CD4-positive, alpha-beta T cell treated with Interferon gamma for 1 hour (primary cell): ENCODE data around the gene DCAKD.

ENCODE experiments used
- DNase-seq: peaks from one replicate; pipeline ENCODE4 v3.0.0-alpha.2; 2020

DCAKD gene

DNA sequence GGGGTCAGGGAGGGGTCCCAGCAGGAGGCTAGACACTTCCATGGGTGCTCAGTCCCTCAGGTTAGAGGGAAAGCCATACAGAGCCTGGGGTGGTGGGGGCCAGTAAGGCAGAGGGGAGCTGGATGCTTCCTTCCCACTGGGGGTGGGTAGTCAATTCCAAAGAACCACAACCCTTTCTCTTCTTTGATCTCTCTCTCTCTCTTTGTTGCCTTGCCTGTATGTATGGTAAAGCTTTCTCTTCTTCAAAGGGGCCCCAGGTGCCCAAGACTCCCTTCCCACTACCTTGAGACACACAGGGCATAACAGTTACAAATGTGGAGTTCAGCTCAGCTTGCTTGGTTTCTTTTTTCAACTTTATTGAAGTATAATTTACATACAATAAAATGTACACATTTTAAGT, 52.8 kb downstream of the DCAKD start:
- DNase-seq = no peak

DNA sequence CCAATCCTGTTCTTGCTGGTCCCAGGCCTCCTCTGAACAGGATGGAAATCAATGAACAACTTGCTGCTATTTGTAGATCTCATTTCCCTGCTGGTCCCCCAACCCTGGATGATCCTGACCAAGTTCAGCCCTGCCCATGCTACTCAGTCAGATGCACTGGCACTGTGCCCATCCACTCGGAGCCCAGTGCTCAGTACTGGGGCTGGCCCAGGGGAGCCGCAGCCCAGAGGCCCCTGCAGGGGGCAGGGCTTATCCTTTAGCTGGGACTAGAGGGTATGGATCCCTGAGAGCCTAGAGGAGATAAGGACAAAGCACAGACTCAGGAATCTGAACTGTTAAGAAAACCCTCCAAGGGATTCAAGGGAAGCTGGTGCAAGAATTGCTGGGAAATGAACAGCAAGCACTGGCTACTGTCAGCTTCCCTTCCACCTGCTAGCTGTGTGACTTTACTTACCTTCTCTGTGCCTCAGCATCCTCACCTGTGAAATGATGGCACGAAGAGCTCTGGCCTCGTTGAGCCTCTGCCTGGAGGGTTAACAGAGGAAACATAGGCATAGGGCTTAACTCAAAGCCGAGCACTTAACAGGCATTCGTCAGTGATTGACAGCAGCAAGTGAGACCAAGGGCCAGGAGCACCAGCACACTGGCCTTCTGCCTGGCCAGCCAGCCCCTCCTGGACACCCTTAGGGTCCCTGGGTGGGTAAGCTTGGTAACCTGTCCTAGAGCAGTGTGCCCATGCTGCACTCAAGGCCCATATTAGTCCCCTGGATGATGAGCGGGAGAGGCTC, 53.5 kb downstream of the DCAKD start:
- no peak for DNase-seq

DNA sequence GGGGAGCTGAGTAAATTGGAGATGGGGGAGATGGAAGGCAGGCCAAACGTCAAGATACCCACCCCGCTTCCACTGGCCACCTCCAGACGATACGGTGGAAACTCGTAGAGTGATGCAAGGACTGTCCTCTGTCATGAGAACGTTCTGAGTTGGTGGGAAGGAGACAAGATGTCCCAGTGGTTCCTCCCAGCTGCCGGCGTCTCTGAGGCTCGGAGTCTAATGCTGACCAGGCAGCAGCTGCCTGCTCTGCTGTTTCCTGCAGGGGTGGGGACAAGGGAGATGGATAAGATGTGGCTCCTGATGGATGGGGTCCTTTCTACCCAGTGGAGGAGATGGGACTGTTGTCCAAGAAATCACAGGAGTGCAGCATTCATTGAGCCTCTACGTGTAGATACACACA, 55.1 kb downstream of the DCAKD start:
- DNase-seq = no peak

DNA sequence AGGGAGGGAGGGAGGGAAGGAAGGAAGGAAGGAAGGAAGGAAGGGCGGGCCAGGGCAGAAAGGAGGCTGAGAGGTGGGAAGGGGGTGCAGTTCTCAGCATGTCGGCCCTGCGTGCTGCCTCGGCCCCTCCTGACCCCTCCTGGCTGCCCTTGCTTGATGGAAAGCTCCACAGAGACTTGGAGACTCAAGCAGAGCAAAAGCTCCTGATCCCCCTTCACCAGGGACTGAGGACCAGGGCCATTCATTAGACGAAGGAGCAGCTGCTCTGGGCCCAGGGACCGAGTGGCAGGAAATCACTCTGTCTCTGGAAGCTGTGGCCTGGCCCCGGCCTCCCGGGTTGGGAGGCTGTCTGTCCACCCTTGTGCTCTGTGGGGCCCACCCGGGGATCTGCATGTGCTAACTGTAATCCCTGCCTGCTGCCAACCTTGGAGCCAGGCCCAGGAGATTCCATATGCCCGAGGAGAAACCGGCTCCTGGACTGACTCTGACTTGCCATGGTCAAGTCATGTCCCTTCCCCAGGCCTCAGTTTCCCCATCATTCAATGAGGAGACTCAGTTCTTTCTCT, 55.9 kb downstream of the DCAKD start:
- no peak for DNase-seq

DNA sequence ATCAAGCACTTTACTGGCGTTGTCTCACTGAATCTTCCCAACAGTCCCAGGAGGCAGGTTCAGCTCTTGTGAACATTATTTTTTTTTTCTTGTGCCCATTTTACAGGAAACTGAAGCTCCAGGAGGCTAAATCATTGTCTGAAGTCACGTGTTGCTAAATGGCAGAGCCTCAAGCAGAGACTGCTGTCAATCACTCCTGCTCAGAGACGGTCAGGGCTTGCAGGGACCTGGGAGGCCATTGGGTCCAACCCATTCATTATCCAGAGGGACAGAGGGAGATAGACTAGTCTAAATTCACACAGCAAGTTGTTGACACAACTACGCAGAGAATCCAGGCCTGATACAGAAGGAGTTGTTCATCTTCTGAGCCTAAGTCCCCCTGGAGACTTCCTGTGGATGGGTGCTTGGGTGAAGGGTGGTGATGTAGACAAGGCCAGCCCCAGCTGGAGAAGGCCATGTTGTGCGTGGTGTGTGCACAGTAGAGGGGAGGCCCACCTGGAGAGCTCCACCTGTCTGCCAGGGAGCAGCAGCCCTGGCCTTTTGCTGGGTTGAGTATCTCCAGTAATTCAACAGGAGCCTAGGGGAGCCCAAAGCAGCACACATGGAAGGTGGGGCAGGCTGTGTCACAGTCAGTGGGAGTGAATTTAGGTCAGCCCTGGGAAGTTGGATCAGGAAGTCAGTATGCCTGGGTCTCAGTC, 59.0 kb downstream of the DCAKD start:
- DNase-seq = no peak

DNA sequence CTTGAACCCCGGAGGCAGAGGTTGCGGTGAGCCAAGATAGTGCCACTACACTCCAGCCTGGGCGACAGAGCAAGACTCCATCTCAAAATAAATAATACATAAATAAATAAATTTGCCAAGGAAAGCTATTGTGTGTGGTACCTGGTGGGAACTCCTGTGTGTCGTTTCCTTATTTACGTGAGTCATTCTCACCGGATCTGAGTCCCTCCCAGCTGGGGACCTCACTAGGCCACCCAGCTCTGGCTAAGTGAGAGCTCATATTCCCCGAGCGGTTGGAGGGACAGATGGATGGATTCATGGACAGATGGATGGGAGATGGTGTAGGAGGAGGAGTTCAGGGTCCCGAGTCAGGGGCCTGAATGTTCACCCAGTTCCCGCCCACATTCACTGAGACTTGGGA, 60.4 kb downstream of the DCAKD start:
- no peak for DNase-seq

DNA sequence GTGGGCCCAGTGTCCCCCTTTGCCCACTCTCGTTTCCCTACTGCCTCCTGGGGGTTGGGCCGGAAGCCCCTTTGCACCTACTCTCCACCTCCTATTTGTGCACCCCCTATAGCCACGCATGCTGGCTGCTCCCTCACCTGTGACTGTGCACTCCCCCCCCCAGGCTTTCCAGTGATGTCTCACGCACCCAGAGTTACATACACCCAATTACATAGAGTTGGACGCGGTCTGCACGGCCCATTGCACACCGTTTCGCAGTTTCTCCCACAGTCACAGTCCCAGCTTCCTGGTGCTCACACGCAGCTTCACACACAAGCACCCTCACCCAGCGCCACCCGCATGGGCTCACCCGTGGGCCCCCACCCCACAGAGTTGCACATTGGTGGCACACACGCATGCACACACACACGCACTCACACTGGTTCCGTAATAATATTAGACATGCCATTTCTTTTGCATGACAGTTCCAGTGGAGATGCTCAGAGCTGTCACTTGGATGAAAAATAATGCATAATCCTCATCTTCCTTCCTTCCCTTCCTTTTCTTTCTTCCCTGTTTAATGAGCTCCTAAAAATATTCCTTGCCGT, 61.8 kb downstream of the DCAKD start:
- DNase-seq = no peak

DNA sequence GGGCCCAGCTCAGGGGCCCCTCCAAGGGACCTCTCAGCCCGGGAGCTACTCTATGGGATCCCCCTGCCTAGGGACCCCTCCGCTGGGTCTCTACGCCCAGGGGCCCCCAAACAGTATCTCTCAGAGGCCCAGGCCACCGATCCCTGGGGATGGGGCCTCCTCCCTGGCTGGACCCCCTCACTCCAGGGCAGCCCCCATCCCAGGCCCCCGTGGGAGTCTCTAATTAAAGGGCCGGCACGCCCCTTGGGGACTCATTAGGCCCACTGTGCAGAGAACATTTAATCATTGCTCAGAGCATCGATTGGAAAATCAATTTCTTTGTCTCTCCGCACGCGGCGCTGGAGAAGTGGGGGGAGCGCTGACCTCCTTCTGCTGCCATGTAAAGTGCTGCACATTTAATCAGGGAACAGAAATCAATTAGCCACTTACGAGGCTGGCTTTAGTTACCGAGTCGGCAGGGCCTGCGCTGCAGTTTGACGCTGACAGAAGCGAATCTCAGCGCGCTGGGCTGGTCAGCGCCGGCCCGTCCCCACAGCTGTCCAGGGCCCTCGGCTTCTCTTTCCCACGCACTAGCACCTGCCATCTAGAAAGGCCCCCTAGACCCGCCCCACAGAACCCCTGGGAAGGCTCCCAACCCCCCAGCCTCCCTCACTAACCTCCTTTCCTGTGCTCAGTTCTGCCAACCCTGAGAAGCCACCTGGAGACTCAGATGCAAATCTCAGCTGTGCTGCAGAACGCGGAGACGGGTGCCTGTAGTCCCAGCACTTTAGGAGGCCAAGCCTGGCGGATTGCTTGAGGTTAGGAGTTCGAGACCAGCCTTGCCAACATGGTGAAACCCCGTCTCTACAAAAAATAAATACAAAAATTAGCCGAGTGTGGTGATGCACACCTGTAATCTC, 63.1 kb downstream of the DCAKD start:
- no peak for DNase-seq

DNA sequence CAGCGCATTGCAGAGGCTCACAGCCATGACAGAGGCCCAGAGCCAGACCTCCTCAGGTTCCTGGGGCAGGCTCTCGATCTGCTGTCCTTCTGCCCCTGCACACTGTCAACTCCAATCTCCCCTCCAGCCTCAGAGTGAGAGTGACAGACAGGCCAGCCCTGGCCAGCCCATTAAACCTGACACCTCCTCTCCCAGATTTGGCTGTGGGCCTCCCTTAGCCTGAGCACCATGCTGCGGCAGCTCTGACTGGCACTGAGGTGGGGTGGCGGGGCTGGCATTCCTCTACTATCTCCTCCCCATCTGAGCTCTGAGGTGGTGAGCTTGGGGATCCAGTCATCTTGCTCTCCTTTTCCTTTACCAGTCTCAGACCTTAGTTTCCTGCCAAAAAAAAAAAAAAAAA, 67.9 kb downstream of the DCAKD start:
- DNase-seq = no peak

DNA sequence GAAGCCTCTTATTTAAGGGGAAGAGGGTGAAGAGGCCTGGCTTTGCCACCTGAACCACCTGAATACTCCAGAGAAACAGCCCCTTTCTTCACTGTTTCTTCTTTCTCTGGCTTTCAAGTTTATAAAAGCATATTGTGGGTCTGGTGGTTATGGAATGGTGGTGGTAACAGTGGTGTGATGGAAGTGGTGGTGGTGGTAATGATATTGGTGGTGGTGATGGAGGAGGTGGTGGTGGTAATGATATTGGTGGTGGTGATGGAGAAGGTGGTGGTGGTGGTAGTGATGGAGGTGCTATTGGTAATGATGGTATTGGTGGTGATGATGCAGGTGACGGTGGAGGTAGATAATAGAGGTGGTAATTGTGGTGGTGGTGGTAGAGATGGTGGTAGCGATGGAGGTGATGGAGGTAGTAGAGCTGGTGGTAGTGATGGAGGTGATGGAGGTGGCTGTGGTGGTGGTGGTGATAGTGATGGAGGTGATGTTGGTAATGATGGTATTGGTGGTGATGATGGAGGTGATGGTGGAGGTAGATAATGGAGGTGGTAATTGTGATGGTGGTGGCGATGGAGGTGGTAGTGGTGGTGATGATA, 69.2 kb downstream of the DCAKD start:
- no peak for DNase-seq

DNA sequence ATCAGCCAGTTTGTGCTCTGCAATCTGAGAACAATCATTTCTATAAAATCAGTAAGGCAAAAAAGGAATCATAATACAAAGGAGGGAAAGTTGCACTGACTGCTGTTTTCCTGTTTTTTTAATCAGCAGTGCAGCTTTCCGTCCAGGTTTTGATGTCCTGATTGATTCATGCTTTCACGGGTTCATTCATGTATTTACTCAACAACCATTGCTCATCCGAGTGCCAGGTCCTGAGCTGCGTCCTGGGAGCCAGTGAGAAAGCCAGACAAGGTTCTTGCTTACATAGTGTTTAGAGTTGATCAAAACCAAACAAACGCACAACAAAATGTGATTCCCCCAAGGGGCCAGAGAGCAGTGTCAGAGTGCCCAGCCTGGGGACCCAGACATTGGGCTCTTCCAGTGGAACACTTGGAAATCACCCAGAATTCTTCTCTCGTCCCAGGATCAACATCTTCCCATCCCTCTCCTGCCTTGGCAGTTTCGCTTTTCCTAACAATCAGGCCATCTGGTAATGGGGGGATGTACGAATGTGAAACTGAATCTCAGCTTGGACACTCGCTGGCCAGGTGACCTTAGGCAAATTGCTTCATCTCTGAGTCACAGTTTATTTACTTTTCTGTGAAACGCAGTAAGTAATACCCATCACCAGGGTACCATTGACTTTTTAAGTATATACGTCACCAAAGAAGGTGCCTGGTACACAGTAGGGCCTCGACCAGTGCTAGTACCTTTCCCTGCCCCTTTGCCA, 70.0 kb downstream of the DCAKD start:
- no peak for DNase-seq

DNA sequence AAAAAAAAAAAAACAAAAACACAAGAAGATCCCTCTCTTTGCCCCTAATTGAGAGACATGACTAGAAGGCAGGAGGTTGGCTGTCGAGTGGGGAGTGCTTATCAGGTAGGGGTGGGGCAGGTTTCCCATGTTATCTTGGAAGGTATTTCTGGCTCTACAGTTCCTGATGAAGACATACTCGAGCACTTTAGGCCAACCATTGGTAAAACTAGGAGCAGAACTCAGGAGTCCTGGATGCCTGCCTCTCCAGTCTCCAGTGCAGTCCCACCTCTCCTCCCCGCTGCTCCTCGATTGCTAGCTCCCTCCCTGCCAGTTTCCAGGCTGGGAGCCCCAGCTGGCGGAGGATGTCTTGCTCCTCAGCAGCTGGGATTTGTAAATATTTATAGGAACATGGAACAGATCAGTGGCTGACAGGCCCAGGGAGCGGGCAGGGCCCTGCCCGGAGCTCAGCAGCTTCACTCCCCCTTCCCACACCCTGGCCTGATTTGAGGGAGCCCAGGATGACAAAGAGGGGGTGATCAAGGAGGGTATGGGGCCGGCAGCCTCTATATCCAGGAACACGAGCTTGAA, 71.9 kb downstream of the DCAKD start:
- DNase-seq = no peak

DNA sequence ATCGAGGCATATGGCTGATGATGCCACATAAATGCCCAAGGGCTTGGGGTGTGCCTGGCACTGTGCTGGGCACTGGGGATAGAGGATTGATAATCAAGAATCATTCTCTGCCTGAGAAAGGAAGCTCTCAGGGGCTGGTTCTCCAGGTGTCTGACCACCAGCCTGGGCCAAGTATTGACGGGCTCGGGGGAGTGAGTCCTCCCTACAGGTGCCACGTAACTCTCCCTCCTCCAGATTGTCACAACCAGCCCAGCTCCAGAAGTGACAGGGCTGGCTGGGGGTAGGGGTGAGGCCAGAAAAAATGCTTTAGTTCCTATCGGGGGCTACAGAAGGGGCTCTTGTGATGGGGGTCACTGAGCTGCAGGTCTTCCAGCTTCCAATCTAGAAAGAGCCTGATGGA, 72.6 kb downstream of the DCAKD start:
- DNase-seq = no peak

DNA sequence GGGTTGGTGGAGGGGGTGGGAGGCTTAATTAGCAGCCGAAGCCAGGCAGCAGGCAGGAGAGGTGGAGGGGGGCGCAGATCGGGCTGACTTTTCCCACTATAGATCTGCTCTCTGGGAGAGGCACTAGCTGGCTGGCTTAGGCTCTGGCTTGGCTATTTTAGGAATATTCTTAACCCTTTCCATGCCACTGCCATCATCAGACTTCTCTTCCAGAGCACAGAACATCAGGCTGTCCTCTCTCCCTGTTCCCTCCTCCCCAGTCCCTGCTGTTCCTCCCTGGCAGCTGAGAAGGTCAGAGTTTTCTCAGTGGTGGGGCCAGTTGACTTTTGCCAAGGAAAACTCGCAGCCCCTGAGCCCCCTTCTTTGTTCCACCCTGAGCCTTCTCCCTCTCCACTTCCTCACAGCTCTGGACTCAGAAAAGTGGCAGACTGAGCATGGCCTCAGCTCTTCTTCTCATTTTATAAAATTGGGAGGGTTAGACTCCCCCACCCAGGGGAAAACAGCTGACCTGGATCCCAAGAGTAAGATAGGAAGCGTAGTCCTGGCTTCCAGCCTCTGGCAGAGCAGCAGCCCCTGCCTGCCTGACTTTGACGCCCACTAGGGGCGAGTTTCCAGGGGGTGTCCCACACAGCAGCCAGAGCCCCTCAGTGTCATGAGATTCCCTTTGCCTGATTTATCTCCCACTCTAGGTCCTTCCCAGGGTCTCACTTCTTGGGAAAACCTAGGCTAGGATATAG, 73.5 kb downstream of the DCAKD start:
- no peak for DNase-seq

DNA sequence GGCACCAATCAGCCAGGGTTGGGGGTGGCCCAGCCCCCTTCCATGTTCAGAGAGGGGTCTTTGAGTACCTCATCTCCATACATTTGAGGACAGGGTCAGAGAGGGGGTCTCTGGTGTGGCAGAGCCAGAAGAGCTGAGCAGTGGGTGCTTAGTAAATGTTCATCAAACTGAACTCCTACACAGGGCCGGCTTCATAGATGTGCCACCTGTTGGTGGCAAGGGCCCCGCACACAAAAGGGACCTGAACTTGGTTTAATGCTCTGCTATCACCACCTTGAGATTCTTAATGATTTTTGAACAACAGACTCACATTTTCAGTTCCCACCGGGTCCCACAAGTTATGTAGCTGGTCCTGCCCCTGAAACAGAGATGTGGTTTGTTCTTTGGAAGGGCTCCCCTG, 74.4 kb downstream of the DCAKD start:
- no peak for DNase-seq

DNA sequence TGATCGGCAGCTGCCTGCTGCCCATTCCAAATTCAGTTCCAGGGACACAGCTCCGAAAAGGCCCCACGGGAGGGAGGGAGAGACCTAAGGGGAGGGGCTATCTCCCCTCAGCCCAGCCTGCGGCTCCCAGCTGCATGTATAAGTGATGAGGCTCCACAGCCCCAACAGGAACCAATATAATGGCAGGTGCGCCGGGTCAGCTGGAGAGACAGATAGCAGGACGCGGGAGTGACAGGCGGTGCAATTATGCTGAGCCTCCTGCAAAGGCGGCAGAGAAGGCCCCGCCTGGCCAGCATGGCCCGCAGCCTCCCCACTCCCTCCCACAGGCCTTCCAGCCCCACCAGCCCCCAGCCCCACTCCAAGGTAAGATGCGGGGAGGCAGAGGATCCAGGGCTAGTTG, 75.2 kb downstream of the DCAKD start:
- no peak for DNase-seq
